Heart left ventricle (tissue), 16 donors: Measurements from ENCODE around the gene CSRP3. TPM values are rescaled to one million over a fixed set of nuclear protein-coding genes. Genes with fewer than 3 reads are reported as not detected.
A peak's percentile ranks its signal among the peaks of the same experiment; 100 is the strongest.

ENCODE experiments used
- ATAC-seq, 4 donors: fragments of 200-7000 bp; cut with Tn5 transposase; one replicate each; pipeline ENCODE4 v1.9.1; 2020 to 2022; ENCODE audit warnings: moderate library complexity in 4 of 4, mild to moderate bottlenecking in 3 of 4, moderate number of reproducible peaks in 1 of 4
- DNase-seq, 5 donors: peaks; one replicate each; pipeline ENCODE4 v3.0.0-alpha.2; 2020
- H3K27ac ChIP-seq, 12 donors: fragments of 200-600 bp; sonication (generic) in 4 of 12; one replicate each; pipeline versions ENCODE4 v1.5.0 to v1.8.0; 2016 to 2022; ENCODE audit warnings: mild to moderate bottlenecking in 2 of 12
- H3K27me3 ChIP-seq, 9 donors: fragments of 200-600 bp; sonication (generic) in 2 of 9; one replicate each; pipeline versions ENCODE4 v1.5.1 to v1.8.0; 2016 to 2022; ENCODE audit warnings: mild to moderate bottlenecking in 3 of 9
- H3K36me3 ChIP-seq, 9 donors: fragments of 200-600 bp; sonication (generic) in 2 of 9; one replicate each; pipeline versions ENCODE4 v1.5.0 to v1.8.0; 2018 to 2022; ENCODE audit warnings: mild to moderate bottlenecking in 2 of 9
- H3K4me1 ChIP-seq, 12 donors: fragments of 200-600 bp; sonication (generic) in 4 of 12; one replicate each; pipeline versions ENCODE4 v1.5.0 to v1.8.0; 2016 to 2022; ENCODE audit warnings: mild to moderate bottlenecking in 3 of 12
- H3K4me3 ChIP-seq, 12 donors: fragments of 200-600 bp; sonication (generic) in 4 of 12; one replicate each; pipeline versions ENCODE4 v1.5.0 to v1.8.0; 2017 to 2022; ENCODE audit warnings: mild to moderate bottlenecking in 9 of 12, moderate library complexity in 4 of 12
- H3K9me3 ChIP-seq, 12 donors: fragments of 200-600 bp; sonication (generic) in 4 of 12; one replicate each; pipeline versions ENCODE4 v1.5.0 to v1.8.0; 2016 to 2022; ENCODE audit warnings: mild to moderate bottlenecking in 1 of 12
- CTCF ChIP-seq, 12 donors: fragments of 200-600 bp; sonication (generic) in 4 of 12; IDR thresholded peaks; one replicate each; pipeline versions ENCODE4 v1.5.0 to v1.8.0; 2018 to 2022; ENCODE audit warnings: antibody characterized with exemption in 12 of 12, mild to moderate bottlenecking in 5 of 12
- POLR2A ChIP-seq, 2 donors: fragments of 450-650 bp; IDR thresholded peaks; one replicate each; pipeline ENCODE4 v1.6.1; 2017; ENCODE audit warnings: antibody characterized with exemption in 2 of 2, mild to moderate bottlenecking in 2 of 2, moderate library complexity in 2 of 2
- WGBS, 4 donors: extraction: QIAGEN DNeasy Blood & Tissue Kit in 2 of 4; methylation state at CpG; one replicate each; pipeline versions ENCODE4 v1.1.5 to v1.1.7; 2013 to 2018; 5-methylcytosine and 5-hydroxymethylcytosine counted together
- intact Hi-C, 10 donors: fragments of 100-400 bp; cut with DNase I; formaldehyde crosslinking; loops; one replicate each; pipeline versions ENCODE4 v1.11.1 to v1.14.2; 2022
- polyA plus RNA-seq, 2 donors: library from polyadenylated mRNA; stranded (reverse); fragments of 200-250 nt; gene quantifications; one replicate each; pipeline ENCODE4 v1.2.3, GENCODE V29; 2013
- total RNA-seq, 9 donors: library from RNA; depleted of rRNA in 2 of 9; stranded (reverse); fragments of >200 nt in 2 of 9; fragmentation: NEBNext Ultra II Directional in 3 of 9; extraction: Animal tissue kit (Norgen Biotek cat#: 25700) in 3 of 9; gene quantifications; one replicate each; pipeline versions ENCODE4 v1.1.0 to v1.2.4, GENCODE V29; 2016 to 2023
- donor health status: ischemic (EF 13 %, LVEDD 7.1; RV severe dilation, severe dysfunction).
- donor health status: healthy with polysubstance abuse.
- donor health status: DM: no; HTN: yes; CAD: no.
- donor health status: DM: no; HTN: no; CAD: no.
- donor health status: ischemic (EF 25% LVEDD 6.9; RV normal size, moderate dysfunction).
- donor health status: ischemic (EF 25% LVEDD 5.7; RV mildly dilated, moderate dysfunction).
- donor health status: healthy.
- donor health status: DM: yes; HTN: yes; CAD: no.
- donor health status: ischemic (EF 35%, LVEDD 5.7; RV mildly dilated, moderate dysfunction).
- donor health status: nonischemic (EF 11% LVEDD 7.7; RV severe dilation, severe dysfunction).
- donor health status: DM: yes; HTN: yes; CAD: no.
- donor health status: PGD.
- donor health status: ischemic (EF 29% LVEDD 5.4; RV normal size, mild dysfunction).
- donor health status: nonischemic (EF 23%, LVEDD 6.1; RV moderate dilation, normal function).

CSRP3 gene
- total and polyA plus RNA-seq, 11 donors: 988 to 3,521 (median 2,178) TPM

GRCh38 chr11:19216709-19217374 lies 15.1 kb upstream of the CSRP3 start:
- Histone ChIP-seq H3K4me1 (peaks cover 0 to 28% (median 6%) of the 10 kb centered on the region in 12 donors), H3K9me3 (no peaks in the 10 kb centered on the region), H3K27ac (peak overlapping the region in 4 of 12 donors; percentile 61 to 79 (median 78)), H3K36me3 (no peaks in the 10 kb centered on the region), H3K4me3 (no peak overlapping the region), H3K27me3 (peaks cover 0 to 2% (median 0%) of the 10 kb centered on the region in 9 donors)
- ATAC-seq: no peak
- intact Hi-C loops: no loop called here
- no peak for DNase-seq
- 47 to 78% (median 51%) methylated on average over 2 to 3 of the region's 3 CpGs for WGBS, 4 donors
- TF ChIP-seq POLR2A (IDR thresholded peaks at IDR 0.05) (no peak), CTCF (IDR thresholded peaks at IDR 0.05) (no peak)

GRCh38 chr11:19216021-19216420 lies 14.2 kb upstream of the CSRP3 start:
- H3K9me3 ChIP-seq: no peaks in the 10 kb centered on the region
- no peak for TF ChIP-seq POLR2A (IDR thresholded peaks at IDR 0.05)
- TF ChIP-seq CTCF (IDR thresholded peaks at IDR 0.05): no peak
- WGBS, 4 donors: 82 to 88% (median 85%) methylated on average over 4 of the region's 4 CpGs
- H3K27me3 ChIP-seq: peaks cover 0 to 2% (median 0%) of the 10 kb centered on the region in 9 donors
- H3K27ac ChIP-seq: no peak overlapping the region
- no peak for ATAC-seq
- peaks cover 0 to 28% (median 3%) of the 10 kb centered on the region in 12 donors for H3K4me1 ChIP-seq
- DNase-seq: no peak
- no peaks in the 10 kb centered on the region for H3K36me3 ChIP-seq
- intact Hi-C loops: no loop called here
- H3K4me3 ChIP-seq: no peak overlapping the region

- 27 to 32% (median 29%) methylated on average over 4 of the region's 4 CpGs for WGBS, 4 donors
- DNase-seq: no peak
- TF ChIP-seq POLR2A (IDR thresholded peaks at IDR 0.05) (no peak), CTCF (IDR thresholded peaks at IDR 0.05) (peak in 1 of 12 donors; percentile 20)
- peak overlapping the region in 9 of 12 donors; percentile 19 to 49 (median 42) for H3K4me3 ChIP-seq
- H3K36me3 ChIP-seq: no peaks in the 10 kb centered on the region
- intact Hi-C loops: no loop called here
- H3K27ac ChIP-seq: peak overlapping the region; percentile 47 to 95 (median 79)
- H3K27me3 ChIP-seq: peaks cover 0 to 9% (median 0%) of the 10 kb centered on the region in 9 donors
- peaks cover 0 to 17% (median 0%) of the 10 kb centered on the region in 12 donors for H3K4me1 ChIP-seq
- no peaks in the 10 kb centered on the region for H3K9me3 ChIP-seq
- ATAC-seq: peak; percentile 89 to 93 (median 90)
Measured at GRCh38 chr11:19209617-19210370, 8.0 kb upstream of the CSRP3 start.

GRCh38 chr11:19208959-19209546 lies 7.3 kb upstream of the CSRP3 start:
- Histone ChIP-seq H3K27me3 (peaks cover 0 to 9% (median 0%) of the 10 kb centered on the region in 9 donors), H3K4me1 (peaks cover 0 to 17% (median 0%) of the 10 kb centered on the region in 12 donors), H3K4me3 (peak overlapping the region in 4 of 12 donors; percentile 19 to 49 (median 41)), H3K9me3 (no peaks in the 10 kb centered on the region), H3K27ac (peak overlapping the region; percentile 47 to 95 (median 79)), H3K36me3 (no peaks in the 10 kb centered on the region)
- DNase-seq (no peak), ATAC-seq (peak; percentile 63 to 88 (median 81))
- no peak for TF ChIP-seq CTCF (IDR thresholded peaks at IDR 0.05)
- no peak for TF ChIP-seq POLR2A (IDR thresholded peaks at IDR 0.05)
- 29 to 36% (median 33%) methylated on average over 3 of the region's 3 CpGs for WGBS, 4 donors
- intact Hi-C loops: no loop called here
